GM18505 (cell line): ENCODE results near the gene FOSL2.

Source experiments
- ATAC-seq: cut with Tn5 transposase; IDR thresholded peaks from one replicate; pipeline ENCODE4 v1.9.1; 2021; ENCODE audit not compliant: unreplicated experiment
- POLR2A ChIP-seq: IDR thresholded peaks from 4 replicates; pipeline ENCODE4 v1.6.1; 2011; ENCODE audit warnings: borderline replicate concordance; ENCODE audit not compliant: insufficient read depth, insufficient read length; ENCODE audit errors: extremely low read depth

Gene FOSL2

GRCh38 chr2:28360058-28360717 is 32.5 kb upstream of the FOSL2 start:
- TF ChIP-seq POLR2A, result no peak
- ATAC-seq, result no peak

DNA sequence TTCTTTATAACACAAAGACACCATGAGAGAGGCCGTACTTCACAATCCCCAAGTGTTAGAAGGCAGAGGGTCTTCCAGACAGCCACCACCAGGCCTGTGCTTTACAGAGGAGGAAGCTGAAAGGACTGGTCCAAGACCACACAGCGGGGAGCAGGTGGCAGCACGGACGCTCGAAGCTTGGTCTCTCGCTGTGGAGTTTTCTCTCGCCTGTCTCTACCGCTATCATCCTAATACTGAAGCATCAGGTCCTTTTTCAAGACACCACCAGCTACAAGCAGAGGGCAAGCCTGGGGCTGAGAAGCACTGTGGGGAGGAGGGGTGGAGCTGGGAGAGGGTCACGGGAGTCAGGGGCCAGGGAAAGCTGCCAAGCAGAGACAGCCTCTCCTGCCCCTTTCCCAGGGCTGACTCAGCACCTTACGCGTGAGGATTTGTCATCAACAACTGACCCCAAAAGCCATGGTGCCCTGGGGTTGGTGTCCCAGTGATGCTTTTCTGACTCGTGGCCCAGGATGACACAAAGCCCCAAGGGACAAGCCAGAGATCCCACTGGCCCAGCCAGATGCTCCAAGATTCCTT is 31.9 kb upstream of the FOSL2 start:
- no peak for TF ChIP-seq POLR2A
- ATAC-seq, result no peak

DNA sequence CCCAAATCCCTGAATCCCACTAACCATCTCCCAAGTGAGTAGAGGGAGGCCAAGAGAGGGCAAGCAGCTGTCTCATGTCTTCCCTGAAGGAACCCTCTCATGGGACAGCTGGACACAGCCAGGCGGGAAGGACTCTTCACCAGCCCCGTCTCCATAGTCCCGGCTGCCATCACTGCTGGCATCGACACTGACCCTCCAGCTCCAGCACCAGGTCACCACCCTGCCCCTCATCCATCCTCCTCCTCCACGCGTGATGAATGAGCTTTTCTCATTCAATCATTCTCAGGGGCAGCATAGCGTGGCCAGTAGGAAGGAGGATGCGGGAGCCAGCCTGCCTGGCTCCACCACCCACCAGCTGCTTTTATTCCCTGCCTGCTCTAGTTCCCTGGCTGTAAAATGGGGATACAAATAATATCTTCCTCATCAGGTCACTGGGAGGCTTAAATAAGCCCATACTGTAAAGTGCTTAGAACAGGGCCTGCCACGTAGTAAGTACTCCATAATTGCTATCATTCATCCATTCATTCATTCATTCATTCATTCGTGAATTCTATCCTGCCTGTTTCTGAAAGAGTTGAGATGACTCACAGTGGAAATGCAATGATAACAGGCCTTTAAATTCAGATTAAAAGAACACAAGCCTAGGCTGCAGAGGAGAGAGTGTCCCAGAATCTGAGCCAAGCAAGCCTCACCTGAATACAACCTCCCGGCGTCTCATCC is 30.5 kb upstream of the FOSL2 start:
- no peak for TF ChIP-seq POLR2A
- ATAC-seq, result no peak

GRCh38 chr2:28362991-28363521 is 29.6 kb upstream of the FOSL2 start:
- no peak for TF ChIP-seq POLR2A
- no peak for ATAC-seq

- no peak for ATAC-seq
- TF ChIP-seq POLR2A, result no peak
These were observed 28.9 kb upstream of the FOSL2 start for GRCh38 chr2:28363686-28364280.

DNA sequence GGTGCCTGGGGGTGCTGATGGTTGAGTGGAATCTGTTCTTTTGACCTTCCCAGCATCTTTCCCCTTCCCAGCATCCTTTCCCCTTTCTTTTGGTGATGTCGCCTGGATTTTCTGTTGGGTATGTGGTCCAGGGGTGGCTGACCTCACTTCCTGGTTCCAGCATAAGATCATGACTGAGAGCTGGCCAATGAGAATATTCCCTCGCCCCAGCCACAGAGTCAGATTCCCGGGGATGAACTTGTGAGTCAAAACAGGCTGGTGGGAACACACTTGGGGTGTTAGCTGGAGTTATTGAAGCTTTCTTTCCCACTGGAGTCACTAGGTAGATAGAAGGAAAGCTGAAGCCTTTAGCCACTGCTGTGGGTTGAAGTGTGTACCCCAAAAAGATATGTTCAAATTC is 28.0 kb upstream of the FOSL2 start:
- ATAC-seq, result no peak
- TF ChIP-seq POLR2A, result no peak

DNA sequence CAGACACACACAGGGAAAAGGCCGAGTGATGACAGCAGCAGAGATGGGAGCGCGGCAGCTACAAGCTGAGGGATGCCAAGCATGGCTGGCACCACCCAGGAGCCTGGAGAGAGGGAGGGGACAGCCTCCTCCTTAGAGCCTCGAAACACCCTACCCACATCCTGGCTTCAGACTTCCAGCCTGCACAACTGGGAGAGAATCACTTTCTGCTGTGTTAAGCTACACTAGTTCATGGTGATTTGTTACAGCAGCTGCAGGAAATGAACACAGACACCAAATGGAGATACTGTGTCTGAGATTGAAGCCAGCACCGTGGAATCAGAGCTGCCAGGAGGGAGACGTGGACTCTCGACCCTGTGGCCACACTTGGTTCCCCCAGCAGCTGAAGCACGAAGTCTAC is 27.5 kb upstream of the FOSL2 start:
- no peak for TF ChIP-seq POLR2A
- no peak for ATAC-seq

- no peak for TF ChIP-seq POLR2A
- no peak for ATAC-seq
These were observed 26.5 kb upstream of the FOSL2 start for GRCh38 chr2:28366149-28366495.

DNA sequence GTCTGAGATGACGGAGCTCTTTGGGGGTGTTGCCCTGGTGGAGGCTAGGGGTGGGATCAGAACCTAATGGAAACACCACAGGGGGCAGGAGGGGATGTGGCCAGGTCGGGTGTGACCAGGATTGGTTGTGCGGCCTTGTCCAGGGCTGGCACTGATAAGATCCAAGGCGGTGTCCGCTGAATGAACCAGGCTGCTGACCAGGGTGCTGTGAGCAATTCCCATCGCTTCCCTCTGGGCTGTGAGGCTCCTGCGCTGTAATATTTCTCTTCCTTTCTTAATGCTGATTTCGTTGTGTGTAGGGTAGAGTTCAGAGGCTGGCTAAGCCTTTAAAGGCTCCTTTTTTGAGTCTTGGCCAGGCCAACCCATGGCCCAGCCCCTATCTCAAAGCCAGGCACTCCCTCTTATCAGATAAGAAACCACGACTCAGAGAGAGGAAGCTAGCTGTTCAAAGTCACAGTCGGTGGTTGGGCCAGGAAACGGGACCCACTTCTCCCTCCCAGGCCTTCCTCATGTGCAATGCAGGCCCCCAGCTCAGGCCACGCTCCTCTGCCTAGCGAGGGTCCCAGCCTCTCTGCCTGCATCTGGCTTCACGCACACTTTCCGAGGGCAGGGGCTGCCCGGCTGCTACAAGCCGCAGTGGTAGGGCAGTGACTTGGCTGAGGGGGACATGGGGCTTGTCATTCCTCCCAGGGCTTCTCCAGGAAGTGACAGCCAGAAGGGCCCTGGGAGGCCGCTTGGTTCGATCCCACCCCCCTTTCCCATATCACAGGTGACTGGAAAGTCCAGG is 26.0 kb upstream of the FOSL2 start:
- ATAC-seq, result peak; percentile 48
- no peak for TF ChIP-seq POLR2A

GRCh38 chr2:28367667-28368356 is 24.8 kb upstream of the FOSL2 start:
- no peak for ATAC-seq
- TF ChIP-seq POLR2A, result no peak

- no peak for ATAC-seq
- no peak for TF ChIP-seq POLR2A
These were observed 24.3 kb upstream of the FOSL2 start for GRCh38 chr2:28368357-28368798.

DNA sequence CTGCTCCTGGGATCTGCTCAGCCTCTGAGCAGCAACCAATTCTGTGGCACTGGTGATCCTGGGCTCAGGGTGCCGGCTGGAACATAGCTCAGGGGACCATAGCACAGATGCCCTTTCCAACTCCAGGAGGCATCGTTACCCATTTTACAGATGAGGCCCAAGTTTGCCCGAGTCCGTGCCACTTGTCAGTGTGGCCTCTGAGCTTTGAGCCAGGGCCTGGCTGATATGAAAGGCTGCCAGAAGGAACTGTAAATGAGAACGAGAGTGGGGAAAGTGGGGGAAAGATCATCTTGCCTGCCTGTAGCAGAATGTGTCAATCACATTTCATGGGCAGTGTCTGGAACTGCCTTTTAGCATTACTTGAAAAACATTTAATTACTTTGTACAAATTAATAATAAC is 23.3 kb upstream of the FOSL2 start:
- ATAC-seq, result no peak
- TF ChIP-seq POLR2A, result no peak
